Naive thymus-derived CD4-positive, alpha-beta T cell (primary cell): ENCODE measurements around the gene RABL3. TPM values are rescaled to one million over a fixed set of nuclear protein-coding genes. Genes with fewer than 3 reads are reported as not detected.

Experiments
- ATAC-seq: fragments of 150-1000 bp; cut with Tn5 transposase; 2 replicates; pipeline ENCODE4 v1.10.0; 2021; ENCODE audit warnings: mild to moderate bottlenecking, moderate library complexity
- CTCF ChIA-PET: fragments of 350-600 bp; sonication (Branson Sonifier 250); formaldehyde crosslinking; loops from one replicate; lab custom pipeline; 2021; ENCODE audit warnings: antibody characterized with exemption; lab: Charles Lee
- POLR2A ChIA-PET: fragments of 350-600 bp; sonication (Branson Sonifier 250); formaldehyde crosslinking; loops from one replicate; lab custom pipeline; 2021; ENCODE audit warnings: antibody characterized with exemption, inconsistent platforms; lab: Charles Lee
- DNase-seq, 9 donors: peaks; one replicate each; pipeline versions ENCODE4 v3.0.0 to v3.0.0-alpha.2; 2020 to 2022; ENCODE audit warnings: mixed read lengths in 1 of 9
- H3K27ac ChIP-seq: one replicate; pipeline ENCODE4 v1.7.0; 2013; ENCODE audit warnings: mild to moderate bottlenecking, low read depth, low read length, moderate library complexity
- H3K27me3 ChIP-seq, 2 donors: one replicate each; pipeline ENCODE4 v1.7.0; 2013; ENCODE audit warnings: low read length in 2 of 2, mild to moderate bottlenecking in 2 of 2, moderate library complexity in 2 of 2; ENCODE audit not compliant: control insufficient read depth in 2 of 2, insufficient read depth in 2 of 2
- H3K36me3 ChIP-seq, 3 experiments: 1 replicate in 2 of 3; 2 replicates in 1 of 3; pipeline ENCODE4 v1.7.0; 2013; ENCODE audit warnings: low read length in 3 of 3, mild to moderate bottlenecking in 3 of 3, moderate library complexity in 1 of 3; ENCODE audit not compliant: insufficient read depth in 3 of 3, control insufficient read depth in 2 of 3
- H3K4me1 ChIP-seq, 2 donors: one replicate each; pipeline ENCODE4 v1.7.0; 2013; ENCODE audit warnings: low read length in 2 of 2, mild to moderate bottlenecking in 2 of 2, moderate library complexity in 1 of 2; ENCODE audit not compliant: control insufficient read depth in 2 of 2, insufficient read depth in 2 of 2
- H3K4me3 ChIP-seq: 2 replicates; pipeline ENCODE4 v1.7.0; 2013; ENCODE audit warnings: mild to moderate bottlenecking, low read length
- H3K9me3 ChIP-seq, 3 experiments: 1 replicate in 2 of 3; 2 replicates in 1 of 3; pipeline ENCODE4 v1.7.0; 2013; ENCODE audit warnings: low read length in 3 of 3; ENCODE audit not compliant: control insufficient read depth in 2 of 3
- H3K27ac Mint-ChIP-seq, 9 donors: one replicate each; pipeline ENCODE4 v1.8.0; 2020 to 2022; ENCODE audit warnings: mixed read lengths in 9 of 9, mild to moderate bottlenecking in 8 of 9, moderate library complexity in 5 of 9, inconsistent platforms in 2 of 9
- H3K27me3 Mint-ChIP-seq, 5 donors: one replicate each; pipeline ENCODE4 v1.8.0; 2021 to 2022; ENCODE audit warnings: mixed read lengths in 5 of 5, mild to moderate bottlenecking in 1 of 5
- H3K36me3 Mint-ChIP-seq, 5 donors: one replicate each; pipeline ENCODE4 v1.8.0; 2020 to 2022; ENCODE audit warnings: mixed read lengths in 5 of 5, mild to moderate bottlenecking in 3 of 5, inconsistent platforms in 1 of 5
- H3K4me1 Mint-ChIP-seq, 7 donors: one replicate each; pipeline ENCODE4 v1.8.0; 2020 to 2022; ENCODE audit warnings: mixed read lengths in 7 of 7, mild to moderate bottlenecking in 3 of 7, inconsistent platforms in 1 of 7
- H3K4me3 Mint-ChIP-seq, 10 donors: one replicate each; pipeline ENCODE4 v1.8.0; 2020 to 2022; ENCODE audit warnings: mild to moderate bottlenecking in 10 of 10, mixed read lengths in 10 of 10, moderate library complexity in 6 of 10, inconsistent platforms in 2 of 10
- H3K9me3 Mint-ChIP-seq, 11 donors: one replicate each; pipeline ENCODE4 v1.8.0; 2020 to 2022; ENCODE audit warnings: mixed read lengths in 11 of 11, mild to moderate bottlenecking in 4 of 11, inconsistent platforms in 1 of 11, moderate library complexity in 1 of 11
- intact Hi-C, 2 donors: fragments of 100-400 bp; cut with micrococcal nuclease; formaldehyde crosslinking; loops; one replicate each; pipeline ENCODE4 v1.15.1; 2023
- polyA plus RNA-seq, 2 donors: library from polyadenylated mRNA; unstranded; fragments of 300-500 nt; fragmentation: Illumina TruSeq; gene quantifications; one replicate each; pipeline ENCODE4 v1.2.3, GENCODE V29; 2021
- total RNA-seq, 6 experiments: library from RNA in 5 of 6; stranded (reverse) in 5 of 6; gene quantifications; 1 replicate in 5 of 6; 2 replicates in 1 of 6; pipeline ENCODE4 v1.2.3 and lab custom pipeline; 2021 to 2026

RABL3 gene
- total and polyA plus RNA-seq, 7 experiments from 2014 or later = 15.4 to 40.6 (median 23.1) TPM

GRCh38 chr3:120664926-120665325 is 77.4 kb downstream of the RABL3 start:
- Histone ChIP-seq H3K4me1 (no peaks in the 10 kb centered on the region), H3K27ac (no peak overlapping the region), H3K36me3 (no peaks in the 10 kb centered on the region), H3K27me3 (no peaks in the 10 kb centered on the region), H3K4me3 (no peak overlapping the region), H3K9me3 (no peaks in the 10 kb centered on the region)
- Mint-ChIP-seq H3K27me3 (peaks cover 4 to 19% (median 8%) of the 10 kb centered on the region in 5 donors), H3K4me1 (peaks cover 0 to 5% (median 0%) of the 10 kb centered on the region in 7 donors), H3K27ac (no peak overlapping the region), H3K9me3 (peaks cover 0 to 4% (median 0%) of the 10 kb centered on the region in 11 donors), H3K36me3 (peaks cover 0 to 17% (median 6%) of the 10 kb centered on the region in 5 donors), H3K4me3 (no peak overlapping the region)
- intact Hi-C loops = no loop called here
- ChIA-PET POLR2A (no interaction called here), CTCF (no interaction called here)
- ATAC-seq (no peak), DNase-seq (no peak)

DNA sequence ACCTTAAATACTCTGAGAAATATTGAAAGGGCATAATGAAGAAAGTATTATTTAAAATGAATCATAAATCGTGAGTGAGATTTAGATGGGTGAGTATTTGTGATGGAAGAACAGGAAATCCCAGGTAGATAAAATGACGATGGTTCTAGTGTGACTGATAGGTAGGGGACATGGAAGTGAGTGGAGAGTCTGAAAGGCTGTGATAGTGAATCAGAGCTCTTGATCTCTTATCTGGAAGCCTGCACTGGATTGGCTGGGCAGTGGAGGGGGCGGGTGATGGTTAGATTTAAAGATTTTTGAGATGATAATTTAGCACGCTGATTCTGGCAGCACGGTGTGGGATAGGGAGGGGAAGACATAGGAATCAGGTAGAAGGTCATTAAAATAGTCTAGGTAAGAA is 80.4 kb downstream of the RABL3 start:
- intact Hi-C loops = no loop called here
- H3K36me3 Mint-ChIP-seq = peaks cover 0 to 23% (median 12%) of the 10 kb centered on the region in 5 donors
- H3K27me3 ChIP-seq = no peaks in the 10 kb centered on the region
- no peaks in the 10 kb centered on the region for H3K4me1 ChIP-seq
- POLR2A ChIA-PET = interaction anchor here (2.0 kb wide), 1 partner anchor 66 kb away, joined by 4 read pairs; the partner anchor contains the start of gene NDUFB4
- peaks cover 0 to 3% (median 0%) of the 10 kb centered on the region in 7 donors for H3K4me1 Mint-ChIP-seq
- no peak overlapping the region for H3K4me3 Mint-ChIP-seq
- no peaks in the 10 kb centered on the region for H3K36me3 ChIP-seq
- no peak overlapping the region for H3K27ac Mint-ChIP-seq
- no peak overlapping the region for H3K4me3 ChIP-seq
- no peak overlapping the region for H3K27ac ChIP-seq
- CTCF ChIA-PET = no interaction called here
- no peaks in the 10 kb centered on the region for H3K9me3 ChIP-seq
- DNase-seq (no peak), ATAC-seq (no peak)
- peaks cover 0 to 10% (median 0%) of the 10 kb centered on the region in 11 donors for H3K9me3 Mint-ChIP-seq
- peaks cover 4 to 19% (median 8%) of the 10 kb centered on the region in 5 donors for H3K27me3 Mint-ChIP-seq

GRCh38 chr3:120661106-120661905 is 81.0 kb downstream of the RABL3 start:
- Mint-ChIP-seq H3K36me3 (peaks cover 0 to 25% (median 15%) of the 10 kb centered on the region in 5 donors), H3K4me3 (no peak overlapping the region), H3K9me3 (peaks cover 0 to 10% (median 0%) of the 10 kb centered on the region in 11 donors), H3K4me1 (peaks cover 0 to 3% (median 0%) of the 10 kb centered on the region in 7 donors), H3K27ac (no peak overlapping the region), H3K27me3 (peaks cover 4 to 19% (median 8%) of the 10 kb centered on the region in 5 donors)
- Histone ChIP-seq H3K27ac (no peak overlapping the region), H3K4me1 (no peaks in the 10 kb centered on the region), H3K4me3 (no peak overlapping the region), H3K36me3 (no peaks in the 10 kb centered on the region), H3K27me3 (no peaks in the 10 kb centered on the region), H3K9me3 (no peaks in the 10 kb centered on the region)
- no peak for DNase-seq
- ChIA-PET POLR2A (interaction anchor here (2.0 kb wide), 1 partner anchor 65 kb away, joined by 4 read pairs; the partner anchor contains the start of gene NDUFB4), CTCF (no interaction called here)
- no peak for ATAC-seq
- intact Hi-C loops = no loop called here

DNA sequence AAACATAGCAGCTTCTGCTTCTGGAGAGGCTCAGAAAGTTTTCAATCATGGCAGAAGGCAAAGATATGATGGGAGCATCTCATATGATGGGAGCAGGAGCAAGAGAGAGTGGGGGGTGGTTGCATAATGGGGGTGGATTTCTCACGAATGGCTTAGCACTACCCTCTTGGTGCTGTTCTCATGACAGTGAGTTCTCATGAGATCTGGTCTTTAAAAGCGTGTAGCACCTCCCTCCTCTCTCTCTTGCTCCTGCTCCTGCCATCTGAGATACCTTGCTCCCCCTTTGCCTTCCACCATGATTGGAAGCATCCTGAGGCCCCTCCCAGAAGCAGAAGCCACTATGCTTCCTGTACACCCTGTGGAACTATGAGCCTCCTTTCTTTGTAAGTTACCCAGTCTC is 82.5 kb downstream of the RABL3 start:
- H3K36me3 ChIP-seq = no peaks in the 10 kb centered on the region
- H3K4me1 ChIP-seq = no peaks in the 10 kb centered on the region
- intact Hi-C loops = no loop called here
- no peak overlapping the region for H3K4me3 ChIP-seq
- H3K27ac ChIP-seq = no peak overlapping the region
- Mint-ChIP-seq H3K36me3 (peaks cover 0 to 29% (median 12%) of the 10 kb centered on the region in 5 donors), H3K4me1 (peaks cover 0 to 3% (median 0%) of the 10 kb centered on the region in 7 donors), H3K27ac (no peak overlapping the region), H3K4me3 (no peak overlapping the region), H3K27me3 (peaks cover 4 to 15% (median 7%) of the 10 kb centered on the region in 5 donors), H3K9me3 (peaks cover 0 to 10% (median 0%) of the 10 kb centered on the region in 11 donors)
- ATAC-seq (no peak), DNase-seq (no peak)
- ChIA-PET POLR2A (no interaction called here), CTCF (no interaction called here)
- no peaks in the 10 kb centered on the region for H3K27me3 ChIP-seq
- H3K9me3 ChIP-seq = no peaks in the 10 kb centered on the region

- DNase-seq = no peak
- Histone ChIP-seq H3K9me3 (no peaks in the 10 kb centered on the region), H3K27me3 (no peaks in the 10 kb centered on the region), H3K4me1 (no peaks in the 10 kb centered on the region), H3K36me3 (no peaks in the 10 kb centered on the region), H3K27ac (no peak overlapping the region), H3K4me3 (no peak overlapping the region)
- Mint-ChIP-seq H3K4me3 (no peak overlapping the region), H3K27ac (peak overlapping the region in 1 of 9 donors; percentile 9), H3K27me3 (peaks cover 4 to 14% (median 8%) of the 10 kb centered on the region in 5 donors), H3K4me1 (peaks cover 0 to 3% (median 0%) of the 10 kb centered on the region in 7 donors), H3K36me3 (peaks cover 0 to 29% (median 15%) of the 10 kb centered on the region in 5 donors), H3K9me3 (peaks cover 0 to 10% (median 2%) of the 10 kb centered on the region in 11 donors)
- ATAC-seq = no peak
- POLR2A ChIA-PET = no interaction called here
- CTCF ChIA-PET = no interaction called here
- intact Hi-C loops = no loop called here
These were observed 83.0 kb downstream of the RABL3 start for GRCh38 chr3:120659285-120659684.

GRCh38 chr3:120652896-120653545 is 89.3 kb downstream of the RABL3 start:
- no peak overlapping the region for H3K27ac ChIP-seq
- Mint-ChIP-seq H3K27ac (no peak overlapping the region), H3K4me1 (peaks cover 0 to 4% (median 0%) of the 10 kb centered on the region in 7 donors), H3K27me3 (peaks cover 0 to 3% (median 0%) of the 10 kb centered on the region in 5 donors), H3K4me3 (no peak overlapping the region), H3K9me3 (peaks cover 0 to 5% (median 0%) of the 10 kb centered on the region in 11 donors), H3K36me3 (peaks cover 0 to 33% (median 12%) of the 10 kb centered on the region in 5 donors)
- ChIA-PET CTCF (interaction anchor here (0.5 to 0.6 kb wide), 2 partner anchors 88 to 151 kb away, joined by 3 read pairs; no protein-coding TSS in a partner anchor), POLR2A (no interaction called here)
- no peaks in the 10 kb centered on the region for H3K9me3 ChIP-seq
- H3K27me3 ChIP-seq = no peaks in the 10 kb centered on the region
- intact Hi-C loops = no loop called here
- ATAC-seq (no peak), DNase-seq (no peak)
- no peak overlapping the region for H3K4me3 ChIP-seq
- H3K4me1 ChIP-seq = no peaks in the 10 kb centered on the region
- H3K36me3 ChIP-seq = no peaks in the 10 kb centered on the region
